Heart left ventricle (tissue), 13 donors: ENCODE results near the gene NDN.

Source experiments
- CTCF ChIP-seq, 12 donors: fragments of 200-600 bp; sonication (generic) in 4 of 12; IDR thresholded peaks; one replicate each; pipeline versions ENCODE4 v1.5.0 to v1.8.0; 2018 to 2022; ENCODE audit warnings: antibody characterized with exemption in 12 of 12, mild to moderate bottlenecking in 5 of 12
- POLR2A ChIP-seq, 2 donors: fragments of 450-650 bp; IDR thresholded peaks; one replicate each; pipeline ENCODE4 v1.6.1; 2017; ENCODE audit warnings: antibody characterized with exemption in 2 of 2, mild to moderate bottlenecking in 2 of 2, moderate library complexity in 2 of 2
- donor health status: ischemic (EF 13 %, LVEDD 7.1; RV severe dilation, severe dysfunction).
- donor health status: DM: no; HTN: yes; CAD: no.
- donor health status: DM: no; HTN: no; CAD: no.
- donor health status: ischemic (EF 25% LVEDD 6.9; RV normal size, moderate dysfunction).
- donor health status: ischemic (EF 25% LVEDD 5.7; RV mildly dilated, moderate dysfunction).
- donor health status: ischemic (EF 35%, LVEDD 5.7; RV mildly dilated, moderate dysfunction).
- donor health status: nonischemic (EF 11% LVEDD 7.7; RV severe dilation, severe dysfunction).
- donor health status: DM: yes; HTN: yes; CAD: no.
- donor health status: PGD.
- donor health status: ischemic (EF 29% LVEDD 5.4; RV normal size, mild dysfunction).
- donor health status: nonischemic (EF 23%, LVEDD 6.1; RV moderate dilation, normal function).

- no peak for TF ChIP-seq CTCF (IDR thresholded peaks at IDR 0.05)
- no peak for TF ChIP-seq POLR2A (IDR thresholded peaks at IDR 0.05)
Measured at GRCh38 chr15:23647001-23647295, 40.2 kb downstream of the NDN start.
